ENCODE data around the gene DIDO1. TPM values are rescaled to one million over a fixed set of nuclear protein-coding genes. Genes with fewer than 3 reads are reported as not detected.

The DIDO1 gene
- polyA plus RNA-seq, 1 experiment, result 19.8 TPM

DNA sequence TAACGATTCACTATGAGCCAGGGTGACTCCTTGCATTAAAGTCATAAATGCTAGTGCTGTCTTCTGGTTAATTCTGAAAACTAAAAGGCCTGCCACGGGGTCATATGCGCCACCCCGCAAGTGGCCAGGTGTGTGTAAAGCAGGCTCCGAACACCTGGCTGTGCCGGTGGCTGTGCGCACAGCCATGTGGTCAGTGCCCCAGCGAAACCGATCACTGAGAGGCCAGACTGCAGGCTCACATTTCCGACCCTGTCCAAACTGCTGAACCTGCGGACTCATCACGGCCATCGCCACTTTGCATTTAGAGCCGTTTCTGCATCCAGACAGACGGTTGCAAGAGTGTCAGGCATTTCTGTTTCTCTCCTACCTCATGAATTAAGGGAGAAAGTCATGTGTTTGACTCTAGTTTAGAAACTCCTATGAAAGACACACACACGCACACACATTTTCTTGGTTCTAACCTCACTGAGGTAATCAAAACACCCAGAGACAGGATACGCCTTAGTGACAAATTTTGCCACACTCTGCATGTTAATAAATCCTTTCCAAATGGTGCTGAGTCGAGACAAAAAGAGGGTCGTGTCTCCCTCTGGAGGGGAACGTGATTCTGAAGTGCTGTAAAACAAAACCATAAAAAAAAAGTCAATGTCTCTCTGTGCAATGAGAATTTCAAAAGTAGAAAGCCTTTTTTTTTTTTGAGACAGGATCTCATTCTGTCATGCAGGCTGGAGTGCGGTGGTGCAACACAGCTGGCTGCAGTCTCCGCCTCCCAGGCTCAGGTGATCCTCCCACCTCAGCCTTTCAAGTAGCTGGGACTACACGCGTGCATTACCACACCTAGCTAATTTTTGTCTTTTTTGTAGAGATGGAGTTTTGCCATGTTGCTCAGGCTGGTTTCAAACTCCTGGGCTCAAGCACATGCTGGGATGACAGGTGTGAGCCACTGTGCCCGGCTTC lies 33.7 kb downstream of the DIDO1 start:
- Histone ChIP-seq H3K4me3 (ENCODE audit: low read depth, low read length) (no peak overlapping the region), H3K27me3 (ENCODE audit: control insufficient read depth, insufficient read depth, low read length) (no peaks in the 10 kb centered on the region), H3K36me3 (ENCODE audit: control insufficient read depth, insufficient read depth, low read length) (peaks cover 45% of the 10 kb centered on the region)
- TF ChIP-seq, protein P1, sequence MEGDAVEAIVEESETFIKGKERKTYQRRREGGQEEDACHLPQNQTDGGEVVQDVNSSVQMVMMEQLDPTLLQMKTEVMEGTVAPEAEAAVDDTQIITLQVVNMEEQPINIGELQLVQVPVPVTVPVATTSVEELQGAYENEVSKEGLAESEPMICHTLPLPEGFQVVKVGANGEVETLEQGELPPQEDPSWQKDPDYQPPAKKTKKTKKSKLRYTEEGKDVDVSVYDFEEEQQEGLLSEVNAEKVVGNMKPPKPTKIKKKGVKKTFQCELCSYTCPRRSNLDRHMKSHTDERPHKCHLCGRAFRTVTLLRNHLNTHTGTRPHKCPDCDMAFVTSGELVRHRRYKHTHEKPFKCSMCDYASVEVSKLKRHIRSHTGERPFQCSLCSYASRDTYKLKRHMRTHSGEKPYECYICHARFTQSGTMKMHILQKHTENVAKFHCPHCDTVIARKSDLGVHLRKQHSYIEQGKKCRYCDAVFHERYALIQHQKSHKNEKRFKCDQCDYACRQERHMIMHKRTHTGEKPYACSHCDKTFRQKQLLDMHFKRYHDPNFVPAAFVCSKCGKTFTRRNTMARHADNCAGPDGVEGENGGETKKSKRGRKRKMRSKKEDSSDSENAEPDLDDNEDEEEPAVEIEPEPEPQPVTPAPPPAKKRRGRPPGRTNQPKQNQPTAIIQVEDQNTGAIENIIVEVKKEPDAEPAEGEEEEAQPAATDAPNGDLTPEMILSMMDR (IDR thresholded peaks at IDR 0.05; ENCODE audit: insufficient read depth, low read depth, low read length), result no peak
- ChIA-PET CTCF (interaction anchor here (1.8 to 7.8 kb wide), 3 partner anchors 8 to 116 kb away, joined by 6 to 44 read pairs (median 10); no protein-coding TSS in a partner anchor), POLR2A (no interaction called here)
- DNase-seq (ENCODE audit: low read depth), result no peak

DNA sequence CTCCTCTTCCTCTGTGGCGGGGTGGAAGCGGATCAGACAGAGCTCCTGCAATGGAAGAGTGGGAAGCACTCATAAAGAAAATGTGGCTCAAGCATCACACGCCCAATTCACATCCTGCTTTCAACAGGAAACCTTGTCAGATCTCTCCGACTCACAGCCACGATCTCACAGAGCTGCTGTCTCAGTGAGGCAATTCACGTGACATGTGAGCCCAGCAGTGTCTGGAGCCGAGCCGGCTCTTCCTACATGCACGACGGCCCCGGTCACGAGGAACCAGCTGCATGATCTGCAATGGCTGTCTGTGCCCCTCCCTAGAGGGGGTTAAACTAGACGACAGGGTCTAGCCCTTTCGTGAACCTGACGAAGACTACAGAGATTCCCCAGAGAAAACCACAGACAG lies 35.2 kb downstream of the DIDO1 start:
- no peak for DNase-seq (ENCODE audit: low read depth)
- ChIA-PET CTCF (interaction anchor here (0.8 to 7.8 kb wide), 2 partner anchors 9 to 80 kb away, joined by 3 to 44 read pairs; no protein-coding TSS in a partner anchor), POLR2A (no interaction called here)
- TF ChIP-seq, protein P1 (IDR thresholded peaks at IDR 0.05; ENCODE audit: insufficient read depth, low read depth, low read length), result no peak
- no peaks in the 10 kb centered on the region for H3K27me3 ChIP-seq (ENCODE audit: control insufficient read depth, insufficient read depth, low read length)
- H3K36me3 ChIP-seq (ENCODE audit: control insufficient read depth, insufficient read depth, low read length), result peaks cover 44% of the 10 kb centered on the region
- H3K4me3 ChIP-seq (ENCODE audit: low read depth, low read length), result no peak overlapping the region

DNA sequence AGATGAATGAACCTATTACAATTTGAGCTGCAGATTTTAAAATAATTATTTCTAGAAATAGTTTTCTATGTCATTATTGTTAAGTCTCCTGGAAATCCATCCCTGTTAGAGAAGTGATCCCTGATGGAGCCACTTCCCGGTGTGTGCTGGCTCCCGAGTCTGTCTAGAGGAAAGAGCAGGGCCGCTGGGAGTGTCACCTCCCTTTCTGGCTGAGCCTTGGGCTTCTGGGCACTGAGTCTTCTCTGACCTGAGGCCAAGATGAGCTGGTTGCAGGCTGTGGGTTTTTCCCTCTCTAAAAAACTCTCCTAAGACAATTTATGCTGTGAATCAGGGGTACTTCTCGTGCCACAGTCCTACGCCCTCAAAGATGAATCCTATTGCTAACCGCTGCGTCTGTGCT lies 35.9 kb downstream of the DIDO1 start:
- TF ChIP-seq, protein P1 (IDR thresholded peaks at IDR 0.05; ENCODE audit: insufficient read depth, low read depth, low read length), result no peak
- ChIA-PET CTCF (interaction anchor here (1.0 to 7.8 kb wide), 3 partner anchors 10 to 82 kb away, joined by 3 to 44 read pairs (median 8); no protein-coding TSS in a partner anchor), POLR2A (no interaction called here)
- no peak overlapping the region for H3K4me3 ChIP-seq (ENCODE audit: low read depth, low read length)
- peaks cover 46% of the 10 kb centered on the region for H3K36me3 ChIP-seq (ENCODE audit: control insufficient read depth, insufficient read depth, low read length)
- H3K27me3 ChIP-seq (ENCODE audit: control insufficient read depth, insufficient read depth, low read length), result no peaks in the 10 kb centered on the region
- no peak for DNase-seq (ENCODE audit: low read depth)

DNA sequence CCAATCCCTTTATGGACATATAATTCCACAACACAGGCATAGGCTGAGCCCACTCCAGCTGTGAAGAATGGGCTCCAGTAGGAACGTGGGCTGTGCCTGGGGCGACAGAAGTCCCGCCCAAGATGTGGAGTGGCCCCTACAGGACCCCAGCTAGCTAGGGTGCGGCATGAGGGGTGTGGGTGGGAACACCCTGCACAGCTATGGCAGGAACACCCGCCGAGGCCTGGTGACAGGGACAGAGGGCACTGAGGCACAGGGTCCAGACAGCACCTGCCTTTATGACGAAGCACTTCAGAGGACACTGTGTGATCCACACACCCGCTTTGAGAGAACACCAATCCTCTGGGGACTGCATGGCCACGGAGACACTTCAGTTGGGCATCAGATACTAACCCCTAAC lies 36.4 kb downstream of the DIDO1 start:
- ChIA-PET POLR2A (no interaction called here), CTCF (interaction anchor here (1.0 to 7.8 kb wide), 3 partner anchors 11 to 83 kb away, joined by 3 to 44 read pairs (median 8); no protein-coding TSS in a partner anchor)
- H3K36me3 ChIP-seq (ENCODE audit: control insufficient read depth, insufficient read depth, low read length), result peaks cover 44% of the 10 kb centered on the region
- TF ChIP-seq, protein P1 (IDR thresholded peaks at IDR 0.05; ENCODE audit: insufficient read depth, low read depth, low read length), result no peak
- DNase-seq (ENCODE audit: low read depth), result no peak
- H3K27me3 ChIP-seq (ENCODE audit: control insufficient read depth, insufficient read depth, low read length), result no peaks in the 10 kb centered on the region
- no peak overlapping the region for H3K4me3 ChIP-seq (ENCODE audit: low read depth, low read length)

DNA sequence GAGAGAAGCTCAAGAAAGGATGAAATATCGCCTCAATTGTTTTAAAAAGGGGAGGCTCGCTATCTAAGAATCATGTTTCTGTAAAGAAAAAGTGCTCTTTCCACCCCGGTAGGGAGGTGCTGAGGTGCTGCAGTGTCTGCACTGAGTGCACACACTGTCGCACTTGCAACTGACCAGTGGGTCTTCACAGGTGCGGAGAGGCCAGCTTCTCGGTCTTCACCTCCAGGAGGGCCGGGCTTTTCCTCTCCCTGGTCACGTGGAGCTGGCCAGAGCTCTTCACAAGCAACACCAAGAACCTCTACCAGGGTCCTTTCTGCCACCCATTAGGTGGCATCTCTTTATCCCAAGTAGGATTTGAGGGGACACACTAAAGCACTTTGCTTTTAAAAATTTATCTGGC lies 36.9 kb downstream of the DIDO1 start:
- POLR2A ChIA-PET, result no interaction called here
- peaks cover 44% of the 10 kb centered on the region for H3K36me3 ChIP-seq (ENCODE audit: control insufficient read depth, insufficient read depth, low read length)
- CTCF ChIA-PET, result interaction anchor here (2.1 to 7.8 kb wide), 2 partner anchors 11 to 83 kb away, joined by 8 to 44 read pairs; no protein-coding TSS in a partner anchor
- TF ChIP-seq, protein P1 (IDR thresholded peaks at IDR 0.05; ENCODE audit: insufficient read depth, low read depth, low read length), result no peak
- H3K4me3 ChIP-seq (ENCODE audit: low read depth, low read length), result no peak overlapping the region
- H3K27me3 ChIP-seq (ENCODE audit: control insufficient read depth, insufficient read depth, low read length), result no peaks in the 10 kb centered on the region
- no peak for DNase-seq (ENCODE audit: low read depth)

Data from BJ (cell line).